Measurements from ENCODE around the gene AQP1. TPM values are rescaled to one million over a fixed set of nuclear protein-coding genes. Genes with fewer than 3 reads are reported as not detected.

Gene AQP1
- total and polyA plus RNA-seq, 7 donors, result 75.0 to 229 (median 97.8) TPM

DNA sequence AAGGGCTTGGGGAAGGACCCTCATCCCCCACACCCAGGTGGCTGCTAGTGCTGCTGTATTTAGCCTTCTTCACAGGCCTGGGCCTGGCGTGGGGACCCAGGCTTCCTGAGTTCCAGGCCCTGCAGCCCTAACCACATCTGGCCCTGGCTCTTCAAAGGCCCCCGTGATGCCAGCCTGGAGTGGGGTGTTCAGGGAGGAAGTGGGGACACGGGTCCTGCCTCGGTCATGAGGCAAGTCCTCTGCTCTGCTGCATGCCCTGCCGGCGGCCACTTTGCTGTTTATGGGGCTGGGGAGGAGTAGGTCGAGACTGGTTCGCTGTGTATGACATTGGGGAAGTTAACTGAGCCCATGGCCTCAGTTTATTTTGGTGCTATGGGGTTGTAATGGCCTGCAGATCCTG is 8.5 kb upstream of the AQP1 start:
- no peak overlapping the region for H3K27ac ChIP-seq
- H3K36me3 ChIP-seq (ENCODE audit: insufficient read depth in 1 of 2, low read depth in 1 of 2), result no peaks in the 10 kb centered on the region
- H3K9me3 ChIP-seq, result no peaks in the 10 kb centered on the region
- 95 to 99% (median 97%) methylated on average over 7 to 8 of the region's 8 CpGs for WGBS, 3 donors
- TF ChIP-seq, protein P1, sequence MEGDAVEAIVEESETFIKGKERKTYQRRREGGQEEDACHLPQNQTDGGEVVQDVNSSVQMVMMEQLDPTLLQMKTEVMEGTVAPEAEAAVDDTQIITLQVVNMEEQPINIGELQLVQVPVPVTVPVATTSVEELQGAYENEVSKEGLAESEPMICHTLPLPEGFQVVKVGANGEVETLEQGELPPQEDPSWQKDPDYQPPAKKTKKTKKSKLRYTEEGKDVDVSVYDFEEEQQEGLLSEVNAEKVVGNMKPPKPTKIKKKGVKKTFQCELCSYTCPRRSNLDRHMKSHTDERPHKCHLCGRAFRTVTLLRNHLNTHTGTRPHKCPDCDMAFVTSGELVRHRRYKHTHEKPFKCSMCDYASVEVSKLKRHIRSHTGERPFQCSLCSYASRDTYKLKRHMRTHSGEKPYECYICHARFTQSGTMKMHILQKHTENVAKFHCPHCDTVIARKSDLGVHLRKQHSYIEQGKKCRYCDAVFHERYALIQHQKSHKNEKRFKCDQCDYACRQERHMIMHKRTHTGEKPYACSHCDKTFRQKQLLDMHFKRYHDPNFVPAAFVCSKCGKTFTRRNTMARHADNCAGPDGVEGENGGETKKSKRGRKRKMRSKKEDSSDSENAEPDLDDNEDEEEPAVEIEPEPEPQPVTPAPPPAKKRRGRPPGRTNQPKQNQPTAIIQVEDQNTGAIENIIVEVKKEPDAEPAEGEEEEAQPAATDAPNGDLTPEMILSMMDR (IDR thresholded peaks at IDR 0.05), result no peak
- H3K4me1 ChIP-seq, result no peaks in the 10 kb centered on the region
- no peak overlapping the region for H3K4me3 ChIP-seq
- intact Hi-C loops (cut with DNase I), result no loop called here
- DNase-seq, result no peak
- no peaks in the 10 kb centered on the region for H3K27me3 ChIP-seq (ENCODE audit: insufficient read depth in 3 of 3, low read length in 2 of 3)
- no peak for ATAC-seq

DNA sequence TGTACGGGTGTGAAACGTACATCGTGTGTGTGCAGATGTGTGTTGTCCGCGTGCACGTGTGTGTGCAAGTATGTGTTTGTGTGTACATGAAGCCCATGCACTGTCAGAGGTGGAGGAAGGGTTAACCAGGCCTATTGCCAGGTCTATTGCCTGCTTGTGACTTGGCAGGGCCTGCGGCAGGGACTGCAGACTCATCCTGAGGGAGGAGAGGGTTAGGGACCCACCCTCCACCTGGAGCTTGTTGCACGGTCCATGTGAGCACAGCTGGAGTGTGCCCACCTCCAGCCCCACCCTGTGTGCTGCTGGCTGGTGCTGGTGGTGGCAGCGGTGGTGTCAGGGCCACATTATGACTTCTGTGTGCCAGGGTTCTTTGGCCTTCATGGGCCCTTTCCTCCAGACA is 7.1 kb upstream of the AQP1 start:
- H3K27me3 ChIP-seq (ENCODE audit: insufficient read depth in 3 of 3, low read length in 2 of 3), result no peaks in the 10 kb centered on the region
- H3K27ac ChIP-seq, result no peak overlapping the region
- no peaks in the 10 kb centered on the region for H3K9me3 ChIP-seq
- intact Hi-C loops (cut with DNase I), result no loop called here
- 84 to 88% (median 88%) methylated on average over 9 of the region's 9 CpGs for WGBS, 3 donors
- TF ChIP-seq, protein P1 (IDR thresholded peaks at IDR 0.05), result no peak
- H3K36me3 ChIP-seq (ENCODE audit: insufficient read depth in 1 of 2, low read depth in 1 of 2), result no peaks in the 10 kb centered on the region
- no peak for DNase-seq
- no peak overlapping the region for H3K4me3 ChIP-seq
- H3K4me1 ChIP-seq, result no peaks in the 10 kb centered on the region
- no peak for ATAC-seq

DNA sequence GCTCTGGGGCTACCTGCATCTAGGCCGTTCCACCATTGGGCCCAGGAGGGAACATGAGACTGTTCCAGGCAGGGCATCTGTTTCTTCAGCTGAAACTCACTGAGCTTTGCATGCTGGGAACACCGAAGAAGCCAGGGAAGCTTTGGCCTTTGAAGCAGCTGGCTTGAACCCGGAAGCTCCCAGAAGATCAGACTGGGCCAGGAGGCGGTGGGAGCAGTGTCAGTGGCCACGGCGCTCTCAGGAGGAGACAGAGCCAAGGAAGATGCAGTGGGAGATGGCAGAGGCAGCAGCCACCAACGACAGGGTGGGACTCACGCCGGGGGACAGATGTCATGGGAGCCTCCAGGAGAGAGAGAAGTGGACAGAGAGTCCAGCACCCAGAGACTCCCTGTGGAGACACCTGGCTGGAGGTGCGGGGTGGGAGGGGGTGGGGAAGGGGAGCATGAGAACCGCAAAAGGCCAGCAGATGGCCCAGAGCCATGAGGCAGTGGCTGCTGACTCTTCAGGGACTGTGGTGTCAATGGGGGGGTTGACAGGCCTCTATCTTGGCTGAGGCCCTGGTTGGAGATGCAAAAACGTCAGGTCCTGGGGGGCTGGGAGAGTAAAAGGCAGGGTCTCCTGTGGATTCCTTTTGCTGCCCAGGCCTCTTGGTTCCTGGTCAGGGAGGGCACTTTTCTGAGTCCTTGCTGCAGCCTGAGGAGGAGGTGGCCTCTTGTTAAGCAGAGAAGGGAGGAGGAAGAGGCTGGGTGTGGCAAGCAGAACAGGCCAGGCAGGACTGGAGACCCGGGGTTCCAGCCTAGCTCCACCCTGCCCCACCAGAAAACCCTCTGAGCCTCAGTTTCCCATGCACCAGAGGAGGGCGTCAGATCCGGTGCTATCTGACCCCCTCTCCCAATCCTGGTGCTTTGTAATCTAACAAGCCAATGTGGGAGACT is 6.3 kb upstream of the AQP1 start:
- H3K4me3 ChIP-seq, result no peak overlapping the region
- no peaks in the 10 kb centered on the region for H3K36me3 ChIP-seq (ENCODE audit: insufficient read depth in 1 of 2, low read depth in 1 of 2)
- H3K27ac ChIP-seq, result no peak overlapping the region
- H3K9me3 ChIP-seq, result no peaks in the 10 kb centered on the region
- ATAC-seq (no peak), DNase-seq (no peak)
- no peaks in the 10 kb centered on the region for H3K4me1 ChIP-seq
- WGBS, 3 donors, result 68 to 74% (median 69%) methylated on average over 15 of the region's 15 CpGs
- intact Hi-C loops (cut with DNase I), result no loop called here
- TF ChIP-seq, protein P1 (IDR thresholded peaks at IDR 0.05), result no peak
- no peaks in the 10 kb centered on the region for H3K27me3 ChIP-seq (ENCODE audit: insufficient read depth in 3 of 3, low read length in 2 of 3)

DNA sequence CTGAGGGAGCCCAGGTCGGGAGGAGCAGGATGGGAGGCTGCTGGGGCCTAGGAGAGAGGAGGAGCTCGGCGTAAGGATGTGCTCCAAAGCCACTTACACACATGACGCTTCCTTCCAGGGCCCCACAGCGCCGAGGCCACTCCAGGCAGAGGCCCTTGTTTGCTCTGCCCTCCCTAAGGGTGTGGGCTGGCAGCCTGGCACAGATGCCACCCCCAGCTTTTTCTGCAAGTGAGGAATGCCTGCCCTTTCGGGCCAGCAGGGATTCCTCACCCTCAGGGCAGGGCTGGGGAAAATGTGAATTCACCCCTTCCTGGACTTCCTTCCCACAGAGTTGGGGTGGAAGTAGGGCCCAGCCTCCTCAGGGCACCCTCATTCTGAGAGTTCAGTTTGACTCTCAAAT is 5.6 kb upstream of the AQP1 start:
- H3K4me1 ChIP-seq, result no peaks in the 10 kb centered on the region
- no peak overlapping the region for H3K27ac ChIP-seq
- ATAC-seq (no peak), DNase-seq (no peak)
- H3K9me3 ChIP-seq, result no peaks in the 10 kb centered on the region
- TF ChIP-seq, protein P1 (IDR thresholded peaks at IDR 0.05), result no peak
- 53 to 82% (median 72%) methylated on average over 7 of the region's 7 CpGs for WGBS, 3 donors
- H3K27me3 ChIP-seq (ENCODE audit: insufficient read depth in 3 of 3, low read length in 2 of 3), result no peaks in the 10 kb centered on the region
- H3K4me3 ChIP-seq, result no peak overlapping the region
- no peaks in the 10 kb centered on the region for H3K36me3 ChIP-seq (ENCODE audit: insufficient read depth in 1 of 2, low read depth in 1 of 2)
- intact Hi-C loops (cut with DNase I), result no loop called here
